OCI-LY3 (cell line): ENCODE measurements around the gene ARHGAP23.

Source experiments
- EZH2phosphoT487 ChIP-seq: fragments of 200-600 bp; shearing (Covaris generic); IDR thresholded peaks from 2 replicates; pipeline ENCODE4 v1.6.1; 2018; ENCODE audit warnings: antibody characterized with exemption, mixed run types, low read depth
- TF ChIP-seq, protein P1 (sequence below): fragments of 200-600, 300-600 bp; sonication (generic); IDR thresholded peaks from 2 replicates; pipeline ENCODE4 v1.5.1; 2014; ENCODE audit warnings: antibody characterized with exemption, low read length, low read depth

GRCh38 chr17:38448208-38448771 is 20.0 kb downstream of the ARHGAP23 start:
- no peak for TF ChIP-seq EZH2phosphoT487
- TF ChIP-seq, protein P1, sequence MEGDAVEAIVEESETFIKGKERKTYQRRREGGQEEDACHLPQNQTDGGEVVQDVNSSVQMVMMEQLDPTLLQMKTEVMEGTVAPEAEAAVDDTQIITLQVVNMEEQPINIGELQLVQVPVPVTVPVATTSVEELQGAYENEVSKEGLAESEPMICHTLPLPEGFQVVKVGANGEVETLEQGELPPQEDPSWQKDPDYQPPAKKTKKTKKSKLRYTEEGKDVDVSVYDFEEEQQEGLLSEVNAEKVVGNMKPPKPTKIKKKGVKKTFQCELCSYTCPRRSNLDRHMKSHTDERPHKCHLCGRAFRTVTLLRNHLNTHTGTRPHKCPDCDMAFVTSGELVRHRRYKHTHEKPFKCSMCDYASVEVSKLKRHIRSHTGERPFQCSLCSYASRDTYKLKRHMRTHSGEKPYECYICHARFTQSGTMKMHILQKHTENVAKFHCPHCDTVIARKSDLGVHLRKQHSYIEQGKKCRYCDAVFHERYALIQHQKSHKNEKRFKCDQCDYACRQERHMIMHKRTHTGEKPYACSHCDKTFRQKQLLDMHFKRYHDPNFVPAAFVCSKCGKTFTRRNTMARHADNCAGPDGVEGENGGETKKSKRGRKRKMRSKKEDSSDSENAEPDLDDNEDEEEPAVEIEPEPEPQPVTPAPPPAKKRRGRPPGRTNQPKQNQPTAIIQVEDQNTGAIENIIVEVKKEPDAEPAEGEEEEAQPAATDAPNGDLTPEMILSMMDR: no peak
